Nephron (organoid): ENCODE results near the gene WBP2NL.

ENCODE experiments used
- H3K27ac Mint-ChIP-seq, 3 experiments: 2 replicates each; pipeline ENCODE4 v1.8.0; 2020; ENCODE audit warnings: mixed read lengths in 3 of 3, mild to moderate bottlenecking in 2 of 3, moderate library complexity in 1 of 3
- H3K27me3 Mint-ChIP-seq: 2 replicates; pipeline ENCODE4 v1.8.0; 2021; ENCODE audit warnings: low read depth, mild to moderate bottlenecking, moderate library complexity, mixed read lengths
- H3K36me3 Mint-ChIP-seq: 2 replicates; pipeline ENCODE4 v1.8.0; 2020; ENCODE audit warnings: low read depth, mixed read lengths
- H3K4me1 Mint-ChIP-seq: 2 replicates; pipeline ENCODE4 v1.8.0; 2020; ENCODE audit warnings: mixed read lengths
- H3K4me3 Mint-ChIP-seq, 3 experiments: 2 replicates each; pipeline ENCODE4 v1.8.0; 2020; ENCODE audit warnings: mild to moderate bottlenecking in 3 of 3, mixed read lengths in 3 of 3, moderate library complexity in 2 of 3
- H3K9me3 Mint-ChIP-seq: 2 replicates; pipeline ENCODE4 v1.8.0; 2020; ENCODE audit warnings: mixed read lengths
- TF ChIP-seq, protein P1 (sequence below), 3 experiments: fragments of 200-600 bp; sonication (generic); IDR thresholded peaks; one replicate each; pipeline ENCODE4 v1.5.0; 2021; ENCODE audit warnings: antibody characterized with exemption in 3 of 3; ENCODE audit not compliant: unreplicated experiment in 3 of 3

Gene WBP2NL

DNA sequence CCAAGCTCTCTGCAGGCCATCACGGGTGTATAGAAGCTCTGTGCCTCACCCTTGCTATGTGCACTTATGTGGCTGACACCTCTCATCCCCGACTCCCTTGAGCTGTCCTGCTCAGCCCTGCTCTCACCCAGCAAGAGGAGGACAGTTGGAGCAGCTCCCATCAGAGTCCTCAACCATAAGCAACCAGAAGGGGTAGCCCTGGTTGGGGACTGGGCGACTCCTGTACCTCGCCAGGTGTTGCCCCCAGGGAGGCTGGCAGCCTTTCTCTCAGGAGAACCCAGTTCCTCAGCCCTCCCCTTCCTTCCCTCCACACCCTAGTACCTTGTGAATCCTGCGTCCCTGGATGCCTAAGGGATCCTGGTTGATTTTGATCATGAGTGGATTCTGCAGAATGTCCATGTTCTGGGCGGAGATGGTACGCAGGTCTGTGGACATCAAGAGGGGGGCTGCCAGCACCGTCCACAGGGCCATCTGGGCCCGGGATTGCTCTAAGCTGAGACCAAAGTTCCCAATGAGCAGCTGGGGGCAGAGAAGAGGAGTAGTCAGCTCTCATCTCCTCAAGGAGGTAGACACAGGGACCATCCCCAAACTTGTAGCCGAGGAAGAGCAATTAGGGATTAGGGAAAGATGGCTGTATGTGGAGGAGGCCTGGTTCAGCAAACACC lies 64.0 kb downstream of the WBP2NL start:
- H3K27me3 Mint-ChIP-seq = no peaks in the 10 kb centered on the region
- TF ChIP-seq, protein P1, sequence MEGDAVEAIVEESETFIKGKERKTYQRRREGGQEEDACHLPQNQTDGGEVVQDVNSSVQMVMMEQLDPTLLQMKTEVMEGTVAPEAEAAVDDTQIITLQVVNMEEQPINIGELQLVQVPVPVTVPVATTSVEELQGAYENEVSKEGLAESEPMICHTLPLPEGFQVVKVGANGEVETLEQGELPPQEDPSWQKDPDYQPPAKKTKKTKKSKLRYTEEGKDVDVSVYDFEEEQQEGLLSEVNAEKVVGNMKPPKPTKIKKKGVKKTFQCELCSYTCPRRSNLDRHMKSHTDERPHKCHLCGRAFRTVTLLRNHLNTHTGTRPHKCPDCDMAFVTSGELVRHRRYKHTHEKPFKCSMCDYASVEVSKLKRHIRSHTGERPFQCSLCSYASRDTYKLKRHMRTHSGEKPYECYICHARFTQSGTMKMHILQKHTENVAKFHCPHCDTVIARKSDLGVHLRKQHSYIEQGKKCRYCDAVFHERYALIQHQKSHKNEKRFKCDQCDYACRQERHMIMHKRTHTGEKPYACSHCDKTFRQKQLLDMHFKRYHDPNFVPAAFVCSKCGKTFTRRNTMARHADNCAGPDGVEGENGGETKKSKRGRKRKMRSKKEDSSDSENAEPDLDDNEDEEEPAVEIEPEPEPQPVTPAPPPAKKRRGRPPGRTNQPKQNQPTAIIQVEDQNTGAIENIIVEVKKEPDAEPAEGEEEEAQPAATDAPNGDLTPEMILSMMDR (IDR thresholded peaks at IDR 0.05; ENCODE audit: unreplicated experiment in 3 of 3) = no peak
- no peak overlapping the region for H3K27ac Mint-ChIP-seq
- peaks cover 55% of the 10 kb centered on the region for H3K36me3 Mint-ChIP-seq
- H3K4me3 Mint-ChIP-seq = no peak overlapping the region
- peaks cover 5% of the 10 kb centered on the region for H3K9me3 Mint-ChIP-seq
- no peaks in the 10 kb centered on the region for H3K4me1 Mint-ChIP-seq

DNA sequence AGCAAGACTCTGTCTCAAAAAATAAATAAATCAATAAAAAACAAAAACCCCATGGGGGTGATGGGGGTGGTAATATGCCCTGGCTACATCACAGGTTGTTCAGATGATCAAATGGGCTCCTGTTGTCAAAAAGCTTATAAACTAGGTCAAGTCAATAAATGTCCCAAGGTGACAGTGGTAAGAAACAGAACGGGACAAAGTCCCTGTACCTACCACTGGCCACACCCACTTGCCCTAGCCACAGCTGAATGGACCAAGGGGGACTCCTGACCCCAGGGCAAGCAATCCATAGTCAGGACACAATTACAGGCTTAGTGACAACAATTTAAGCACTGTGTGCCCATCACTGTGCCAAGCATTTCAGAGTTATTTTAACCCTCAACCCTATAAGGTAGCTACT lies 66.0 kb downstream of the WBP2NL start:
- Mint-ChIP-seq H3K4me1 (no peaks in the 10 kb centered on the region), H3K9me3 (no peaks in the 10 kb centered on the region), H3K27me3 (no peaks in the 10 kb centered on the region), H3K27ac (no peak overlapping the region), H3K36me3 (peaks cover 38% of the 10 kb centered on the region), H3K4me3 (no peak overlapping the region)
- TF ChIP-seq, protein P1 (IDR thresholded peaks at IDR 0.05; ENCODE audit: unreplicated experiment in 3 of 3) = no peak

DNA sequence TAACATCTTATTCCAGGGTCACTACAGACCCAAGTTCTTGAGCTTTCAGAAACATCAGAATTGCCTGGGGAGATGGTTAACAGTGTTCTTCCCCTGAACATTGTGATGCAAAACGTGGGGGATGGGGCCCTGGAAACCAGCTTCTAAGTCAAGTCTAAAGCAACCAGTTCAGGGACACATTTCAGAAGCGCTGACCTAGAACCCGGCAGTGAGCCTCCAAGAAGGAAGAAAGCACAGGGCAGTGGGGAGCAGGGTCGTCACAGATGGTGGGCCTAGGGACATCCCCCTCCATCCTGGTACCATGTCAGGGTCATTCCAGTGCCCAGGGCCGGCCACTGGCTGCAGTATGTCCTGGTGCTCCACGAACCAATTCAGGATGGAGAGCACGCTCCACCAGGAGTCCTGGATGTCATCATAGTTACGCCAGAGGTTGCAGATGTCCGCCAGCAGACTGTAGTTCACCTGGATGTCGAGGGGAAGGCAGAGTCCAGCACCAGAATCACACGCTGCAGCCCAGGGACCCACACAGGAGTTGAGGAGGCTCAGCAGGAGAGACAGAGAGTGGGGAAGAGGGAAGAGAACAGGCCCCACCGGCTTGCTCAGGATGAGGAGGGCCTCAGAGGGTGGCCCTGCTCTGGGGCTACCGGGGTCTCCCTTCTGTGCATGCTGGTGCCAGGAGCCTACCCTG lies 67.0 kb downstream of the WBP2NL start:
- Mint-ChIP-seq H3K4me3 (peak overlapping the region in 1 of 3 experiments; percentile 35), H3K9me3 (no peaks in the 10 kb centered on the region), H3K36me3 (peaks cover 33% of the 10 kb centered on the region), H3K27me3 (no peaks in the 10 kb centered on the region), H3K27ac (no peak overlapping the region), H3K4me1 (peaks cover 1% of the 10 kb centered on the region)
- TF ChIP-seq, protein P1 (IDR thresholded peaks at IDR 0.05; ENCODE audit: unreplicated experiment in 3 of 3) = no peak

DNA sequence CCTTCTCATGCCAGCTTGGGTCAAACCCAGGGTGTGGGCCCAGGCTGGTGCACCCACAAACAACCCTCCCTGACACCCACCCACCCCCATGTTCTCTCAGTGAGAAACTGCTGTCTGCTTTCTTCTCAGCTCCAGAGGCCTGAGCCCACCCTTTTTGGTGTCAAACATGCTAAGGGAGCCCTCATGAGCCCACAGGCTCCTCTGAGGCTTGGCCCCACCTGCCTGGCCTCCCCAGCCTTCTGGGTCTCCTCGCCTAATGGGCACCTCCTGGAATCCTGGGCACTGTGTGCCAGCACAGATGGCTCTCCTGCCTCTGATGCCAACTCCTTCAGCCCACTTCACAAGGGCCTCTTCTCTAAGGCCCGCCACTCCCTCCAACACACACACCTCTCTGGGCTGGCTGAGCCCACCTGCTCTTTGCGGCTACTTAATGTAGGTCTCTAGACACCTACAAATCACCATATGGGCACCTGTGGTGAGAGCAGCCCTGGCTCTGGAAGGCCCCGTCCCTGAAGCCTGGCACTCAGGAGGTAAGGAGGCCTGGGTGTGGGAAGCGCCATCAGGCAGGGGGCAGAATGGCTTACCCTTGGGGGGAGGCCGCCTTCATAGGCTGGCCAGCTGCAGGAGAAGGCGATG lies 67.7 kb downstream of the WBP2NL start:
- peaks cover 28% of the 10 kb centered on the region for H3K36me3 Mint-ChIP-seq
- no peaks in the 10 kb centered on the region for H3K27me3 Mint-ChIP-seq
- TF ChIP-seq, protein P1 (IDR thresholded peaks at IDR 0.05; ENCODE audit: unreplicated experiment in 3 of 3) = no peak
- peaks cover 8% of the 10 kb centered on the region for H3K4me1 Mint-ChIP-seq
- no peaks in the 10 kb centered on the region for H3K9me3 Mint-ChIP-seq
- no peak overlapping the region for H3K4me3 Mint-ChIP-seq
- no peak overlapping the region for H3K27ac Mint-ChIP-seq

DNA sequence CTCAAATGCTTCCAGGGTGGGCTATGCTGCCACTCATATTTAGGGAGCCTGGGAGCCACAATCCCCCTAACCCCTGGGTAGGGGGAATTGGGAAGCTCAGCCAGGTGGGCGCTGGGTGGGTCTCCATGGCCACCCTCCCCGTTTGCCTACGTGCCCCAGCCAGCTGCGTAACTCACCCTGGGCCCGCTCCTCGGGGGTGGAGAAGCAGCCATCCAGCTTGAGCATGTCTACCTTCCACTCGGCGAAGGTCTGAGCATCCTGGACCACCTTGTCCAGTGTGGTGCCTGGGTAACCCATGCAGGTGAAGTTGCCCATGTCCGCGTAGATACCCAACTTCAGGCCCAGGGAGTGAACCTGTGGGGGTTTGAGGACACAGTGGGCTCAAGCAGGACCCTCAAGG lies 68.3 kb downstream of the WBP2NL start:
- TF ChIP-seq, protein P1 (IDR thresholded peaks at IDR 0.05; ENCODE audit: unreplicated experiment in 3 of 3) = no peak
- Mint-ChIP-seq H3K4me1 (peaks cover 15% of the 10 kb centered on the region), H3K9me3 (no peaks in the 10 kb centered on the region), H3K27me3 (no peaks in the 10 kb centered on the region), H3K36me3 (peaks cover 25% of the 10 kb centered on the region), H3K27ac (no peak overlapping the region), H3K4me3 (no peak overlapping the region)
